NT2/D1 (cell line): ENCODE measurements around the gene GSKIP.

Source experiments
- DNase-seq: peaks from one replicate; pipeline ENCODE4 v3.0.0-alpha.2; 2011; ENCODE audit warnings: low read depth, low spot score
- H3K27me3 ChIP-seq: 2 replicates; pipeline ENCODE4 v1.6.0; 2011; ENCODE audit warnings: mild to moderate bottlenecking; ENCODE audit not compliant: insufficient read length, insufficient read depth
- H3K36me3 ChIP-seq: 2 replicates; pipeline ENCODE4 v1.6.1; 2011; ENCODE audit warnings: mild to moderate bottlenecking, low read length, mixed read lengths; ENCODE audit not compliant: insufficient read depth, insufficient read length
- H3K4me1 ChIP-seq: 2 replicates; pipeline ENCODE4 v1.5.1; 2011; ENCODE audit not compliant: insufficient read depth, insufficient read length
- H3K4me3 ChIP-seq: 2 replicates; pipeline ENCODE4 v1.5.1; 2011; ENCODE audit warnings: low read depth; ENCODE audit not compliant: insufficient read length
- H3K9ac ChIP-seq: 2 replicates; pipeline ENCODE4 v1.6.0; 2011; ENCODE audit warnings: low read depth; ENCODE audit not compliant: insufficient read length
- H3K9me3 ChIP-seq: 2 replicates; pipeline ENCODE4 v1.5.1; 2011; ENCODE audit warnings: mild to moderate bottlenecking, low read length; ENCODE audit not compliant: insufficient read depth
- SUZ12 ChIP-seq: IDR thresholded peaks from 2 replicates; pipeline ENCODE4 v1.6.1; 2011; ENCODE audit not compliant: insufficient read length, insufficient read depth; ENCODE audit errors: extremely low read depth
- YY1 ChIP-seq: IDR thresholded peaks from 2 replicates; pipeline ENCODE4 v1.6.1; 2011; ENCODE audit not compliant: insufficient read length, insufficient read depth
- ZNF274 ChIP-seq: IDR thresholded peaks from 2 replicates; pipeline ENCODE4 v1.6.1; 2011; ENCODE audit warnings: mild to moderate bottlenecking, low read depth, low read length

The GSKIP gene

GRCh38 chr14:96363751-96364336 is 518 bp downstream of the GSKIP start:
- Histone ChIP-seq H3K9me3 (no peaks in the 10 kb centered on the region), H3K9ac (peak overlapping the region; percentile 90), H3K4me3 (peak overlapping the region; percentile 72), H3K36me3 (no peaks in the 10 kb centered on the region), H3K27me3 (no peaks in the 10 kb centered on the region), H3K4me1 (no peaks in the 10 kb centered on the region)
- peak; percentile 15 for DNase-seq
- TF ChIP-seq ZNF274 (no peak), SUZ12 (no peak), YY1 (no peak)

GRCh38 chr14:96364962-96365361 is 1.6 kb downstream of the GSKIP start:
- TF ChIP-seq ZNF274, result no peak
- no peak for TF ChIP-seq YY1
- no peak for TF ChIP-seq SUZ12
- Histone ChIP-seq H3K27me3 (no peaks in the 10 kb centered on the region), H3K36me3 (no peaks in the 10 kb centered on the region), H3K4me1 (no peaks in the 10 kb centered on the region), H3K9ac (no peak overlapping the region), H3K9me3 (no peaks in the 10 kb centered on the region), H3K4me3 (no peak overlapping the region)
- DNase-seq, result no peak

GRCh38 chr14:96368534-96368933 is 5.2 kb downstream of the GSKIP start:
- H3K9ac ChIP-seq, result no peak overlapping the region
- no peaks in the 10 kb centered on the region for H3K36me3 ChIP-seq
- no peaks in the 10 kb centered on the region for H3K27me3 ChIP-seq
- TF ChIP-seq YY1 (no peak), SUZ12 (no peak), ZNF274 (no peak)
- no peaks in the 10 kb centered on the region for H3K9me3 ChIP-seq
- no peak for DNase-seq
- no peaks in the 10 kb centered on the region for H3K4me1 ChIP-seq
- H3K4me3 ChIP-seq, result no peak overlapping the region

GRCh38 chr14:96370528-96370927 is 7.2 kb downstream of the GSKIP start:
- Histone ChIP-seq H3K9me3 (no peaks in the 10 kb centered on the region), H3K36me3 (no peaks in the 10 kb centered on the region), H3K4me3 (no peak overlapping the region), H3K27me3 (no peaks in the 10 kb centered on the region), H3K4me1 (no peaks in the 10 kb centered on the region), H3K9ac (no peak overlapping the region)
- TF ChIP-seq SUZ12 (no peak), YY1 (no peak), ZNF274 (no peak)
- no peak for DNase-seq

- no peak overlapping the region for H3K9ac ChIP-seq
- no peak for TF ChIP-seq ZNF274
- TF ChIP-seq YY1, result no peak
- TF ChIP-seq SUZ12, result no peak
- H3K4me1 ChIP-seq, result no peaks in the 10 kb centered on the region
- no peak overlapping the region for H3K4me3 ChIP-seq
- no peak for DNase-seq
- H3K27me3 ChIP-seq, result no peaks in the 10 kb centered on the region
- no peaks in the 10 kb centered on the region for H3K9me3 ChIP-seq
- no peaks in the 10 kb centered on the region for H3K36me3 ChIP-seq
Observed at GRCh38 chr14:96373538-96373937, 10.2 kb downstream of the GSKIP start.

GRCh38 chr14:96376093-96376492 is 12.8 kb downstream of the GSKIP start:
- TF ChIP-seq SUZ12 (no peak), ZNF274 (no peak), YY1 (no peak)
- Histone ChIP-seq H3K4me3 (no peak overlapping the region), H3K27me3 (no peaks in the 10 kb centered on the region), H3K4me1 (no peaks in the 10 kb centered on the region), H3K9me3 (no peaks in the 10 kb centered on the region), H3K9ac (no peak overlapping the region), H3K36me3 (no peaks in the 10 kb centered on the region)
- no peak for DNase-seq

GRCh38 chr14:96380735-96381134 is 17.4 kb downstream of the GSKIP start:
- no peak overlapping the region for H3K4me3 ChIP-seq
- H3K27me3 ChIP-seq, result no peaks in the 10 kb centered on the region
- H3K9ac ChIP-seq, result no peak overlapping the region
- TF ChIP-seq SUZ12, result no peak
- TF ChIP-seq YY1, result no peak
- TF ChIP-seq ZNF274, result no peak
- no peaks in the 10 kb centered on the region for H3K4me1 ChIP-seq
- H3K36me3 ChIP-seq, result peaks cover 23% of the 10 kb centered on the region
- no peak for DNase-seq
- no peaks in the 10 kb centered on the region for H3K9me3 ChIP-seq

- no peaks in the 10 kb centered on the region for H3K4me1 ChIP-seq
- TF ChIP-seq ZNF274 (no peak), YY1 (no peak)
- H3K9me3 ChIP-seq, result no peaks in the 10 kb centered on the region
- H3K27me3 ChIP-seq, result no peaks in the 10 kb centered on the region
- H3K9ac ChIP-seq, result no peak overlapping the region
- H3K4me3 ChIP-seq, result no peak overlapping the region
- peaks cover 23% of the 10 kb centered on the region for H3K36me3 ChIP-seq
- no peak for DNase-seq
Observed at GRCh38 chr14:96383445-96383844, 20.1 kb downstream of the GSKIP start.
